Measurements from ENCODE around the gene CIDEB. TPM values are rescaled to one million over a fixed set of nuclear protein-coding genes. Genes with fewer than 3 reads are reported as not detected.
A peak's percentile ranks its signal among the peaks of the same experiment; 100 is the strongest.

CIDEB gene
- total RNA-seq, 1 donor from 2014 or later = 17.3 TPM

DNA sequence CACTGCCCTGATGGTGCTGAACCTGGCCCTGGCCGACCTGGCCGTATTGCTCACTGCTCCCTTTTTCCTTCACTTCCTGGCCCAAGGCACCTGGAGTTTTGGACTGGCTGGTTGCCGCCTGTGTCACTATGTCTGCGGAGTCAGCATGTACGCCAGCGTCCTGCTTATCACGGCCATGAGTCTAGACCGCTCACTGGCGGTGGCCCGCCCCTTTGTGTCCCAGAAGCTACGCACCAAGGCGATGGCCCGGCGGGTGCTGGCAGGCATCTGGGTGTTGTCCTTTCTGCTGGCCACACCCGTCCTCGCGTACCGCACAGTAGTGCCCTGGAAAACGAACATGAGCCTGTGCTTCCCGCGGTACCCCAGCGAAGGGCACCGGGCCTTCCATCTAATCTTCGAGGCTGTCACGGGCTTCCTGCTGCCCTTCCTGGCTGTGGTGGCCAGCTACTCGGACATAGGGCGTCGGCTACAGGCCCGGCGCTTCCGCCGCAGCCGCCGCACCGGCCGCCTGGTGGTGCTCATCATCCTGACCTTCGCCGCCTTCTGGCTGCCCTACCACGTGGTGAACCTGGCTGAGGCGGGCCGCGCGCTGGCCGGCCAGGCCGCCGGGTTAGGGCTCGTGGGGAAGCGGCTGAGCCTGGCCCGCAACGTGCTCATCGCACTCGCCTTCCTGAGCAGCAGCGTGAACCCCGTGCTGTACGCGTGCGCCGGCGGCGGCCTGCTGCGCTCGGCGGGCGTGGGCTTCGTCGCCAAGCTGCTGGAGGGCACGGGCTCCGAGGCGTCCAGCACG, 8.2 kb upstream of the CIDEB start:
- ATAC-seq (peak; percentile 33), DNase-seq (ENCODE audit: low spot score) (no peak)
- intact Hi-C loops (cut with DNase I) = no loop called here

DNA sequence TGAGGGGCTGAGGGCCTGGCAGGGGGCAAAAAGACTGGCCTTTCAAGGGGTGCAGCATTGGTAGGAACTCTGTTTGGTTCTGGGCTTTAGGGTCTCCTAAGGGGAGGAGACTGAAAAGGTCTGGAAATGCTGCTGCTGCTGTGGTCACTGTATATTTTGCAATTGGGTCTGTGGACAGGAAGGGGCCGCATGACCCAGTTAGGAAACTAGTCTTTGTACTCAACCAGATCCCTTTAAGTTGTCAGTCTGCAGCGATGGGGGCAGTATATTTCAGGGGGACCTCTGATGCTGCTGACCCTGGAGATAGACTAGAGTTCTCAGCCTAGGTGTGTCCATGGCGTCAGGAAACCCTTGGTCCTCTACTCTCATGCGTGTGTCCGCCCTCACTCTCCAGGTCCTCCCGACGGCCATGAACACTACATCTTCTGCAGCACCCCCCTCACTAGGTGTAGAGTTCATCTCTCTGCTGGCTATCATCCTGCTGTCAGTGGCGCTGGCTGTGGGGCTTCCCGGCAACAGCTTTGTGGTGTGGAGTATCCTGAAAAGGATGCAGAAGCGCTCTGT, 7.5 kb upstream of the CIDEB start:
- no peak for DNase-seq (ENCODE audit: low spot score)
- intact Hi-C loops (cut with DNase I) = no loop called here
- no peak for ATAC-seq

DNA sequence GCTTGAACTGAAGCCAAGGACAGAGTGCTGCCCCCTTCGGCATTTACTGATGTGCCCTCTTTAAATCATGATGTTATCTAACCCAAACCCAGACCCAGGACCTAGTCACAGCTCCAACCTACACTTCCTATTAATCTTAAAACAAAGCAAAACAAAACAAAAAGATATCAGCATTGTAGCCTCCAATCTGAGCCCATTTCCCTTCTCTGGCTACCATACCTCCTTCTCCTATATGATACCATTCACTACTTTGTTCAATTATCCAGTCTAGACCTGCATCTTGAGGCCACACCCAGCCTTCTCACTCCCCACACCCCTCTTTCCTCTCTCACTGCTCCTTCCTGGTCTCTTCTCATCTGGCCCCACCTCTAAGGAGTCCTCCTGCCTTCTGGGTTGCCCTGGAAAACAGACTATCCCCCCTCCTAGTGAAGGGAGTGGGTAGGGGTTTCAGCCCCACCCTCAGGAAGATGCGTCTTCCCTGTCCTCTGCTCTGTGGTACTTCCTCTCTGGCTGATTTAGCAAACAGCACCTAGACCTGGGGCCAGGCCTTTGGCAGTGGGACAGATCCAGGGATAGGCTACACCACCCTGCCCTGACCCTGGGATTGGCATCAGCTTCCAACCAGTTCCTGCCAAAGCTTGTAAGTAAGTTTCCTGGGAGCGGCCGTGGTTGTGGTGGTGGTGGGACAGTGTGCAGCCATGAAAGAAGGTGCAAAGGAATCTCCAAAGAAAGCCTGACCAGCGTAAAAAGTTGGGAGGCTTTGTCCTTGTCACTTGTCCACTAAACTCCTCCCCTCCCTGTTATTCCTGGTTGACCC, 6.8 kb upstream of the CIDEB start:
- DNase-seq (ENCODE audit: low spot score) = no peak
- intact Hi-C loops (cut with DNase I) = no loop called here
- no peak for ATAC-seq

GRCh38 chr14:24313913-24314312, 6.1 kb upstream of the CIDEB start:
- intact Hi-C loops (cut with DNase I) = no loop called here
- DNase-seq (ENCODE audit: low spot score) (no peak), ATAC-seq (no peak)

DNA sequence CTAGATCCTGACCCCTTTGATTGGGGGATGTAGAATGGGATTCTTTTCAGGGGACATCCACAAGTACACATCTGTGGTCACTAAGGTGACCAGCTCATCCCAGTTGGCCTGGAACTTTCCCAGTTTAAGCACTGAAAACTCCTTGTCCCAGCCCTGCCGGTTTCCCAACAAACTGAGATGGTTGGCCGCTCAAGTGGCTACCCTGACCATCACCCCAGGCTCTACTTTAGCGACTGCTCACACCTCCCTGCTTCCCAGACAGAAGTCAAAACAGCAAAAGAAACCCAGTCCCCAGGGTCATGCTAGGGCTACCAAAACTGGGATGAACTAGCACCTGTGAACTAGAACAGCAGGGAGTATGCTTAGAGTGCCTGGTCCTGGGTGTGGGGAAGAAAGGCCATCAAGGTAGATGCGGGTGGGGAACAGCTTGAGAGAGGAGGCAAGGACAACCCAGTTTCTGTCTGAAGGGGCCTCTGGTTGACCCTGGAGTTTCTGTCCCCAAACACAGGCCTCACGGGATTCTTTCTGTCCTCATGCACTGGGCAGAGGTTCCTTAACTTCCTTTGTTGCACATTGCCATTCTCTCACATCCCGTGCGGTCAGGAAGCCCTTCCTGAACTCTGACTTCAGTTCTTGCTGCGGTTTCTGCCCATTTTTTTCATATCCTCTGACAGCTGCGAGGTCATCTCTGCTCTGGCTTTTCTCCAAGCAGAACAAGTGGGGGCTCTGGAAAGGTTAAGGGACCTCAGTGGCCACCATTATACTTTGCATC, 5.1 kb upstream of the CIDEB start:
- intact Hi-C loops (cut with DNase I) = no loop called here
- no peak for DNase-seq (ENCODE audit: low spot score)
- ATAC-seq = no peak

- ATAC-seq = peak; percentile 3
Measured at GRCh38 chr14:24311837-24312615, 4.2 kb upstream of the CIDEB start.

GRCh38 chr14:24310646-24311604, 3.1 kb upstream of the CIDEB start, which contains the start of gene LTB4R:
Gene LTB4R (plus strand): TSS chr14:24311502. CDS start chr14:24315652, 4,150 bp downstream.
- intact Hi-C loops (cut with DNase I) = no loop called here
- DNase-seq (ENCODE audit: low spot score) (peak; percentile 80), ATAC-seq (peak; percentile 67)

More at GRCh38 chr14:24311837-24312615, 4.2 kb upstream of the CIDEB start:
- DNase-seq (ENCODE audit: low spot score) = no peak
- intact Hi-C loops (cut with DNase I) = no loop called here

DNA sequence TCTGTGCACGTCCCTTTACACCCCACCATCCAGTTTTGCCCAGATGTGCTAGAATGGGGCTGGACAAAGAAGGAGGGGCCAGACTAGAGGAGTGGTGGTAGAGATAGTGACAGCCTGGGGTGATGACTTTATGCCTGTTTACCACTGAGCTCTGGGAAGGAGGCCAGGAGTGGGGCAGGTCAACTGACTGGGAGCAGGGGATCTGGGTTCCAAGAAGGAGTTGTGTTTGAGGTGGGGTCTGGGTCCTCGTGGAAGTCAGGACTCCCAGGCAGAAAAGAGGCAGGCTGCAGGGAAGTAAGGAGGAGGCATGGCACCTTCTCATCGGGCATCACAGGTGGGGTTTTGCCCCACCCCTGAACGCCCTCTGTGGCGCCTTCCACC, 2.5 kb upstream of the CIDEB start:
- DNase-seq (ENCODE audit: low spot score) = no peak
- intact Hi-C loops (cut with DNase I) = no loop called here
- ATAC-seq = no peak

- intact Hi-C loops (cut with DNase I) = no loop called here
Measured at GRCh38 chr14:24309538-24310264, 1.9 kb upstream of the CIDEB start, which contains the start of gene LTB4R2. Gene LTB4R2 (plus strand): TSS chr14:24310140. CDS start chr14:24310665, 525 bp downstream.

DNA sequence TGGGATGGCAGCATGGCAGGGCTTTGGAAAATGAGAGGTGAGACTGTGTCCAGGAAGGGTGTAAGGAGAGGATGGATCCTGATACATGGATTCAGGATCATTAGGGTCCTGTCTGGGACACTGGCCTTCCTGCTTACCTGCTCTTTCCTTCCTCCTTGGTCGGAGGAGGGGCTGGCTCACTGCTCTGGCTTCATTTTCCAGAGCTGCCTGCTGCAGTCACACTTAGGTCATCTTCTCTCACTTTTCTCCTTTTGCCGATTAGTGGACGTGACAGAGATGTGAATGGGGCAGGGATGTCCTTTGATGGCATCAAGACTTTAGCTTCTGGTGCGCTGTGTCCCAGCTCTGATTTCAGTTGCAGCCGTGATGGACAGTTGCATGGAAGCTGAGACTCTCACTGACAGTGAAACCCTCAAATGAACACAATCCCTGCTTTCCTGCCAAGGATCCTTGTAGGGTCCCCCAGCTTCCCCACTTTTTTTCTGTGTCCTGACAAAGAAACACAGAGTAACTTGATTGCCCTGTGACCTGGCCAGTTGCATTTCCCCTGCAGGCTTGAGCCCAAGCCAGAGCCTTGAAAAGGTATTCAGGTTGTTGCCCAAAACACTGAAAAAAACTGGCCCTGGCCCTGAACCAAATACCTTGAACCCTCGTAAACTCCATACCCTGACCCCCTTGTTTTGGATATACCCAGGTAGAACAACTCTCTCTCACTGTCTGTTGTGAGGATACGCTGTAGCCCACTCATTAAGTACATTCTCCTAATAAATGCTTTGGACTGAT, 756 bp upstream of the CIDEB start:
- intact Hi-C loops (cut with DNase I) = no loop called here
- DNase-seq (ENCODE audit: low spot score) (no peak), ATAC-seq (no peak)

More at GRCh38 chr14:24309538-24310264, 1.9 kb upstream of the CIDEB start, which contains the start of gene LTB4R2:
- no peak for DNase-seq (ENCODE audit: low spot score)
- no peak for ATAC-seq

GRCh38 chr14:24307156-24307574, 612 bp downstream of the CIDEB start:
- ATAC-seq (no peak), DNase-seq (ENCODE audit: low spot score) (no peak)
- intact Hi-C loops (cut with DNase I) = no loop called here

DNA sequence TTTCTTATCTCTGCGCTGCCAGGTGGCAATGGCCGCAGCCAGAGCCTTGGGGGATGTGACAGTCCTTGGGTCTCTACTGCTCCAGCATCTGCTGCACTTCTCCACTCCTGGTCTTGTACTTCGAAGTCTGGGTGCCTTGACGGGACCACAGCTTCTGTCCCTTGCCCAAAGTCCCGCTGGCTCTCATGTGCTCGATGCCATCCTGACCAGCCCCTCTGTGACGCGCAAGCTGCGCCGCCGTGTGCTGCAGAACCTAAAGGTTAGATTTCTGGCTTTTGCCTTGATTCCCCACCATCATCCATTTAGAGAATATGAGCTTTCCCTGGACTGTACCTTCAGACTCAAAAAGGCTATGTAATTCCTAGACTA, 3.8 kb downstream of the CIDEB start:
- ATAC-seq (no peak), DNase-seq (ENCODE audit: low spot score) (no peak)
- intact Hi-C loops (cut with DNase I) = no loop called here

GRCh38 chr14:24300326-24300980, 7.3 kb downstream of the CIDEB start:
- DNase-seq (ENCODE audit: low spot score) = no peak
- intact Hi-C loops (cut with DNase I) = no loop called here
- no peak for ATAC-seq

- intact Hi-C loops (cut with DNase I) = loop anchor here (5.0 kb wide), 1 partner anchor 57 kb away; the partner anchor contains the start of gene TINF2
- peak; percentile 96 for DNase-seq (ENCODE audit: low spot score)
- ATAC-seq = peak; percentile 96
Measured at GRCh38 chr14:24299255-24300191, 8.3 kb downstream of the CIDEB start, which contains the start of the genes DHRS1 and NOP9. Gene DHRS1 (minus strand): TSS chr14:24299780. CDS start chr14:24299106, 674 bp downstream. Gene NOP9 (plus strand): TSS chr14:24299850. CDS start chr14:24299955, 105 bp downstream.
